Cardiac fibroblast (primary cell): ENCODE data around the gene GLO1.
A peak's percentile ranks its signal among the peaks of the same experiment; 100 is the strongest.

Experiments
- DNase-seq, 2 donors: peaks; one replicate each; pipeline versions ENCODE4 v3.0.0 to v3.0.0-alpha.2; 2010; ENCODE audit warnings: low read depth in 2 of 2
- H3K4me3 ChIP-seq, 2 donors: replicated peaks in 1 of 2; 1 replicate in 1 of 2; 2 replicates in 1 of 2; pipeline ENCODE4 v1.5.1; 2011; ENCODE audit warnings: low read depth in 2 of 2, low read length in 2 of 2, mild to moderate bottlenecking in 2 of 2, moderate library complexity in 1 of 2
- TF ChIP-seq, protein P1 (sequence below): IDR thresholded peaks from one replicate; pipeline ENCODE4 v1.5.1; 2011; ENCODE audit warnings: low read depth, mild to moderate bottlenecking, low read length, inconsistent platforms

Gene GLO1

DNA sequence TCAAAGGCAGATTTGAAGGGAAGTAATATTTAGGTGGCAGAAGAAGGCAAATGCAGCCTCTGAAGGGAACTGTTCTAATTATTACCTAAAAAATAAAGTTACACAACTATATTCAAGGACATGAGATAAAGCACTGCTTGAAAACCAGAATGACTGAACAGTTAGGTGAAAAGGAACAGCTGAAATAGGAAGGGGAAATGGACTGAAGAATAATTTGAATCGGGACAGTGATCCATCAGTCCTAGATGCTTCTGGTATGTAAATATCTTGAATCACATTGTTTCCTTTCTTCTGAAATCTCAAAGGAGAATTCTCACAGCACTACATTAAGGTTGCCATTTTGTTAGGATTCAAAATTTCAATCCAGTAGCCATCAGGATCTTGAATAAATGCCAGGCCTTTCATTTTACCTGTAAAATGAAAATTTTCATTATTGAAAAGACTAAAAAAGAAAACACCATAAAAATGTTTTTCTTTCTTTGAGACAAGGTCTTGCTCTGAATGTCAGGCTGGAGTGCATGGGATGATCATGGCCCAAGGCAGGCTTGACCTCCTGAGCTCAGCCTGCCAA lies 25.9 kb downstream of the GLO1 start:
- H3K4me3 ChIP-seq = no peak overlapping the region
- TF ChIP-seq, protein P1, sequence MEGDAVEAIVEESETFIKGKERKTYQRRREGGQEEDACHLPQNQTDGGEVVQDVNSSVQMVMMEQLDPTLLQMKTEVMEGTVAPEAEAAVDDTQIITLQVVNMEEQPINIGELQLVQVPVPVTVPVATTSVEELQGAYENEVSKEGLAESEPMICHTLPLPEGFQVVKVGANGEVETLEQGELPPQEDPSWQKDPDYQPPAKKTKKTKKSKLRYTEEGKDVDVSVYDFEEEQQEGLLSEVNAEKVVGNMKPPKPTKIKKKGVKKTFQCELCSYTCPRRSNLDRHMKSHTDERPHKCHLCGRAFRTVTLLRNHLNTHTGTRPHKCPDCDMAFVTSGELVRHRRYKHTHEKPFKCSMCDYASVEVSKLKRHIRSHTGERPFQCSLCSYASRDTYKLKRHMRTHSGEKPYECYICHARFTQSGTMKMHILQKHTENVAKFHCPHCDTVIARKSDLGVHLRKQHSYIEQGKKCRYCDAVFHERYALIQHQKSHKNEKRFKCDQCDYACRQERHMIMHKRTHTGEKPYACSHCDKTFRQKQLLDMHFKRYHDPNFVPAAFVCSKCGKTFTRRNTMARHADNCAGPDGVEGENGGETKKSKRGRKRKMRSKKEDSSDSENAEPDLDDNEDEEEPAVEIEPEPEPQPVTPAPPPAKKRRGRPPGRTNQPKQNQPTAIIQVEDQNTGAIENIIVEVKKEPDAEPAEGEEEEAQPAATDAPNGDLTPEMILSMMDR = no peak
- DNase-seq = no peak

DNA sequence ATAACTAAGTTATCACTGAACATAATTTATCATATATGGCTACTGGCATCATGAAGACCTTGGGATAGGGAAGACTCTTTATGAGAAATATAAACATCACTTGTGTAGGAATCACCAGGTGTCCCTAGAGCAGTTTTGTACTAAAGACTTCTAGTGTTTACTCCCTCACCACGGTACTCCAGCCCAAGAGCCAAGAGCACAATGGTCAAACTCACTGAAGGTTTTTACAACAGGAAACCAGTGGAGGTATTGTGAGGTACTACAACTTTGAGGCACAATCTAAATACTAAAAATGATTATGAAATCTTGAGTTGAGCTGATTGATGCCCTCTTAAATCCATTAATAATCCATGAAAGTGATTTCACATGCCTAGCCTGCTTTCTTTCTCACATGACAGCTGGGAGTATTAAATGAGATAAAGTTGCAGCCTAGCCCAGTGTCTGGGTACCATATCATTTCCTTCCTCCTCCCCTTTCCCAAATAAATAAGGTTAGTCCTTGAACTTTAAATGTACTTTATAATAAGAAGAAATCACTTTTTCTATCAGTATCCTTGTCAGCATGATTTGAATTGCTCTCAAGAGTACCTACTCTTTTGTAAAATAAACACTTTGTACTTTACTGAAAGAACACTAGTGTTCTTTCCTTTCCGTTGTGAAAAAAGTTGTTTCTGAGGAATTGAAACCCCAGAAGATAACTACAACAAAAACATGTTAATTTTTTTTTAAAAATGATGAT lies 26.5 kb downstream of the GLO1 start:
- H3K4me3 ChIP-seq = no peak overlapping the region
- DNase-seq = no peak
- TF ChIP-seq, protein P1 = no peak

DNA sequence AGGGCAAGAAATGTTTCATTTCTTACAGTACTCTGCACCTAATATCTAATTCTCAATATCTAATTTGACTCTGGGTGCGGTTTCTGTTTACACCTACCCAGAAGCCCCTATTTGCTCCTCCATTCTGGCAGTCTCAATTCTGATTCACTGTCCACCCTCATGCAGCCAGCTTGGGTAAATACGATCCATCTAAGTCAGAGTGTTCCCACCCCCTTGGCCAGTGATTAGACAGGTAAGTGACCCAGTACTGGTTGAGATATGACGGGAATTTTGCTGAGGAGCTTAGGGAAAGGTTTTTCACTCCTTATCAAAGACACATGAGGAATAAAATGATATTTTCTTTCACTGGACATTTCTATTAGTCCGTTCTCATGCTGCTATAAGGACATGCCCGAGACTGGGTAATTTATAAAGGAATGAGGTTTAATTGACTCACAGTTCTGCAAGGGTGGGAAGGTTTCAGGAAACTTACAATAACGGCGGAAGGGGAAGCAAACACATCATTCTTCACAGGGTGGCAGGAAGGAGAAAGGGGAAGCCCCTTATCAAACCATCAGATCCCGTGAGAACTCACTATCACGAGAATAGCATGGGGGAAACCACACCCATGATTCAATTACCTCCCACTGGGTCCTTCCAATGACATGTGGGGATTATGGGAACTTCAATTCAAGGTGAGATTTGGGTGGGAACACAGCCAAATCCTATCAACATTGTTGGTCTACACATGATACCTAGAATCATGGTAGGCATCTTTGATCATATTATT lies 29.4 kb downstream of the GLO1 start:
- DNase-seq = no peak
- TF ChIP-seq, protein P1 = no peak
- H3K4me3 ChIP-seq = no peak overlapping the region

GRCh38 chr6:38671885-38672467 lies 31.0 kb downstream of the GLO1 start:
- TF ChIP-seq, protein P1 = peak; percentile 74
- peak; percentile 74 to 78 for DNase-seq
- H3K4me3 ChIP-seq = no peak overlapping the region

DNA sequence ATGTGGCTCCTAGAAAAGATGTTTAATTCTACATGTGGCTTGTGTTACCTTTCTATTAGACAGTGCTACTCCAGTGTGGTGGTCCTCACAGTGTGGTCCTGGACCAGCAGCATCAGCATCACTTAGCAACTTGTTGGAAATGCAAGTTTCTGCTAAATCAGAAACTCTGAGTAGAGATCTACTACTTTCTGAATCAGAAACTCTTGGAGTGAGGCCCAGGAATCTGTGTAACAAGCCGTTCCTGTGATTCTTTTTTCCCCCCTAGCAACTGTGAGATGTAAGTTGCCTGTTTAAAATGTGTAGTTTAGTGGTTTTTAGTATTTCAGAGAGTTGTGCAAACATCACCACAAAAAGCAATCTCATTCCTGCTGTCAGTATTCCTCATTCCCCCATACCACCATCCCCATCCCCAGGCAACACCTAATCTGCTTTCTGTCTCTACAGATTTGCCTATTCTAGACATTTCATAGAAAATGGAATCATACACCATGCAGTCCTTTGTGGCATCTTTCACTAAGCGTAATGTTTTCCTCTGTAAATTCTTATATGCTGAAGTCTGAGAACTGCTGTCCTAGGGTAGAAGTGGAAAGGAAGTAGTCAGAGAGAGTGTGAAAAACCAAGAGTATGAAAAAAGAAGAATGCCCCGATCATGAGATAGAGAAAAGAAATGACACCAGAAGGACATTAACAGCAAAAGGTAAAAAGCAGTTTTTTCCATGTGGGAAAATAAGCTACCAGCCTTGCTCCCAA lies 44.4 kb downstream of the GLO1 start:
- no peak overlapping the region for H3K4me3 ChIP-seq
- no peak for DNase-seq
- TF ChIP-seq, protein P1 = no peak

DNA sequence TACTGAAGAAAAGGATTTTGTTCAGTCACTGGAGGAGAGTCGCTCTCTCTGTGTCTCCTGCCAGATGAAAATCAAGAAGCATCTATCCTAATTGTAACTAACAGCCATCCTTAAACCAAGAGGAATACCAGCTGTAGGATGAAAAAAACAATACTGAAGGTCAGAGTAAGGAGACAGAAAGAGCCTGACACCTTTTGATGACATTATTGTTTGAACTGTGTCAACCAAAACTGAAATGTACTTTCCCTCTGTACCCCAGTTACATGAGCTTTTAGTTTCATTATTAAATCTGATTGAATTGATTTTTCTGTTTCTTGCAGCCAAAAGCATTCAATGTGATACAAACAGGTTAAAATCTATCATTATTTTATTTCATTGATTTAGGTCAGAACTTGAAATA lies 46.0 kb downstream of the GLO1 start:
- H3K4me3 ChIP-seq = no peak overlapping the region
- TF ChIP-seq, protein P1 = no peak
- DNase-seq = no peak
